Liver (tissue), 9 donors: ENCODE data around the gene SDK2. TPM values are rescaled to one million over a fixed set of nuclear protein-coding genes. Genes with fewer than 3 reads are reported as not detected.

Experiments
- DNase-seq: peaks from one replicate; pipeline ENCODE4 v3.0.0-alpha.2; 2017; ENCODE audit warnings: low spot score
- H3K27ac ChIP-seq, 2 donors: one replicate each; pipeline ENCODE4 v1.7.0; 2013; ENCODE audit warnings: inconsistent platforms in 2 of 2, low read length in 2 of 2, control low read depth in 1 of 2, low read depth in 1 of 2, mild to moderate bottlenecking in 1 of 2
- H3K27me3 ChIP-seq, 4 donors: one replicate each; pipeline versions ENCODE4 v1.6.1 to v1.7.0; 2013; ENCODE audit warnings: low read length in 3 of 4, inconsistent platforms in 1 of 4, mild to moderate bottlenecking in 1 of 4, moderate library complexity in 1 of 4; ENCODE audit not compliant: control insufficient read depth in 4 of 4, insufficient read depth in 4 of 4
- H3K36me3 ChIP-seq, 4 donors: one replicate each; pipeline versions ENCODE4 v1.6.1 to v1.7.0; 2013; ENCODE audit warnings: low read length in 3 of 4, mild to moderate bottlenecking in 3 of 4, low read depth in 1 of 4, moderate library complexity in 1 of 4; ENCODE audit not compliant: control insufficient read depth in 4 of 4, insufficient read depth in 3 of 4
- H3K4me1 ChIP-seq, 4 donors: one replicate each; pipeline versions ENCODE4 v1.6.1 to v1.7.0; 2013; ENCODE audit warnings: low read length in 3 of 4, mild to moderate bottlenecking in 3 of 4, moderate library complexity in 1 of 4; ENCODE audit not compliant: control insufficient read depth in 4 of 4, insufficient read depth in 4 of 4
- H3K4me3 ChIP-seq, 3 donors: one replicate each; pipeline versions ENCODE4 v1.6.1 to v1.7.0; 2013; ENCODE audit warnings: low read length in 3 of 3, control low read depth in 1 of 3, low read depth in 1 of 3, mild to moderate bottlenecking in 1 of 3
- H3K9ac ChIP-seq, 2 donors: one replicate each; pipeline ENCODE4 v1.7.0; 2013; ENCODE audit warnings: low read length in 2 of 2, mild to moderate bottlenecking in 2 of 2, moderate library complexity in 2 of 2, control low read depth in 1 of 2, low read depth in 1 of 2
- H3K9me3 ChIP-seq, 4 donors: one replicate each; pipeline versions ENCODE4 v1.6.1 to v1.7.0; 2013; ENCODE audit warnings: low read length in 3 of 4; ENCODE audit not compliant: control insufficient read depth in 4 of 4
- EGR1 ChIP-seq, 2 donors: IDR thresholded peaks; 2 replicates each; pipeline ENCODE4 v1.6.1; 2016 to 2018; ENCODE audit warnings: antibody characterized with exemption in 2 of 2, low read depth in 2 of 2
- FOXA1 ChIP-seq: IDR thresholded peaks from 2 replicates; pipeline ENCODE4 v1.6.1; 2016; ENCODE audit warnings: antibody characterized with exemption
- FOXA2 ChIP-seq: IDR thresholded peaks from 2 replicates; pipeline ENCODE4 v1.6.1; 2016; ENCODE audit warnings: antibody characterized with exemption
- HNF4A ChIP-seq, 2 donors: conservative IDR thresholded peaks; 2 replicates each; pipeline ENCODE4 v1.6.1; 2016; ENCODE audit warnings: antibody characterized with exemption in 2 of 2, mild to moderate bottlenecking in 2 of 2
- HNF4G ChIP-seq: IDR thresholded peaks from 2 replicates; pipeline ENCODE4 v1.6.1; 2016; ENCODE audit warnings: antibody characterized with exemption
- JUND ChIP-seq, 2 donors: IDR thresholded peaks; 2 replicates each; pipeline ENCODE4 v1.6.1; 2016; ENCODE audit warnings: antibody characterized with exemption in 2 of 2
- NR2F2 ChIP-seq: IDR thresholded peaks from 2 replicates; pipeline ENCODE4 v1.6.1; 2016; ENCODE audit warnings: antibody characterized with exemption
- RAD21 ChIP-seq, 2 donors: IDR thresholded peaks; 2 replicates each; pipeline ENCODE4 v1.6.1; 2016; ENCODE audit warnings: antibody characterized with exemption in 2 of 2, mild to moderate bottlenecking in 2 of 2
- RXRA ChIP-seq, 2 donors: IDR thresholded peaks; 2 replicates each; pipeline ENCODE4 v1.6.1; 2017 to 2018; ENCODE audit warnings: antibody characterized with exemption in 2 of 2, mild to moderate bottlenecking in 1 of 2
- SP1 ChIP-seq: IDR thresholded peaks from 2 replicates; pipeline ENCODE4 v1.6.1; 2018; ENCODE audit warnings: antibody characterized with exemption, mild to moderate bottlenecking
- TAF1 ChIP-seq: conservative IDR thresholded peaks from 2 replicates; pipeline ENCODE4 v1.6.1; 2016; ENCODE audit warnings: antibody characterized with exemption, mild to moderate bottlenecking
- YY1 ChIP-seq: IDR thresholded peaks from 2 replicates; pipeline ENCODE4 v1.6.1; 2016; ENCODE audit warnings: antibody characterized with exemption, mild to moderate bottlenecking
- WGBS: extraction: QIAGEN DNeasy Blood & Tissue Kit; methylation state at CpG from one replicate; pipeline ENCODE4 v1.1.7; 2013; 5-methylcytosine and 5-hydroxymethylcytosine counted together
- polyA plus RNA-seq, 2 donors: library from polyadenylated mRNA; stranded (reverse) in 1 of 2; unstranded in 1 of 2; fragments of 200-250 nt in 1 of 2; fragments of >200 nt in 1 of 2; fragmentation: Nextera tagmentation in 1 of 2; extraction: Ambion mirVana in 1 of 2; gene quantifications; one replicate each; pipeline versions ENCODE4 v1.2.1 to v1.2.3, GENCODE V29; 2013 to 2015
- total RNA-seq, 2 donors: library from RNA; depleted of rRNA; stranded (reverse); fragments of >200 nt; gene quantifications; one replicate each; pipeline ENCODE4 v1.2.3, GENCODE V29; 2014
- TF ChIP-seq, protein P1 (sequence below): IDR thresholded peaks from 2 replicates; pipeline ENCODE4 v1.6.1; 2016; ENCODE audit warnings: antibody characterized with exemption, mild to moderate bottlenecking
- TF ChIP-seq, protein P2 (sequence below): IDR thresholded peaks from 2 replicates; pipeline ENCODE4 v1.6.1; 2016; ENCODE audit warnings: antibody characterized with exemption
- TF ChIP-seq, protein P3 (sequence below): IDR thresholded peaks from 2 replicates; pipeline ENCODE4 v1.6.1; 2016; ENCODE audit warnings: antibody characterized with exemption
- TF ChIP-seq, protein P4 (sequence below): fragments of 150-350 bp; IDR thresholded peaks from 2 replicates; pipeline ENCODE4 v1.5.1; 2017; ENCODE audit warnings: improper control_type of control experiment, low read depth, low read length; ENCODE audit not compliant: missing input control
- donor health status: healthy.
- donor health status: healthy.
- donor health status: healthy.
- donor health status: healthy.
- donor health status: healthy.

Gene SDK2
- total and polyA plus RNA-seq, 4 donors = 0.05 to 0.42 (median 0.10) TPM

DNA sequence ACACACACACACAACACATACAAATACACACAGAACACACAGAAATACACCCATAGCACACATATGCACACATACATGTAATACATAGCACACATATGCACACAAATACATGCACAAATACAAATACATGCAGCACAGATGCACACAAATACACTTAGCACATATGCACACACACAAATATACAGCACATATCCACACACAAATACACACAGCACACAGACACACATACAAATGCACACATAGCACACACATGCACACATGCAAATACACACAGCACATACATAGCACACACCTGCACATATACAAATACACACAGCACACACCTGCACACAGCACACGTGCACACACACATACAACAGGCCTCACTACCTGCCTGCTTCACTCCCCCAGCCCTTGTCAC, 49.6 kb downstream of the SDK2 start:
- TF ChIP-seq, protein P1, sequence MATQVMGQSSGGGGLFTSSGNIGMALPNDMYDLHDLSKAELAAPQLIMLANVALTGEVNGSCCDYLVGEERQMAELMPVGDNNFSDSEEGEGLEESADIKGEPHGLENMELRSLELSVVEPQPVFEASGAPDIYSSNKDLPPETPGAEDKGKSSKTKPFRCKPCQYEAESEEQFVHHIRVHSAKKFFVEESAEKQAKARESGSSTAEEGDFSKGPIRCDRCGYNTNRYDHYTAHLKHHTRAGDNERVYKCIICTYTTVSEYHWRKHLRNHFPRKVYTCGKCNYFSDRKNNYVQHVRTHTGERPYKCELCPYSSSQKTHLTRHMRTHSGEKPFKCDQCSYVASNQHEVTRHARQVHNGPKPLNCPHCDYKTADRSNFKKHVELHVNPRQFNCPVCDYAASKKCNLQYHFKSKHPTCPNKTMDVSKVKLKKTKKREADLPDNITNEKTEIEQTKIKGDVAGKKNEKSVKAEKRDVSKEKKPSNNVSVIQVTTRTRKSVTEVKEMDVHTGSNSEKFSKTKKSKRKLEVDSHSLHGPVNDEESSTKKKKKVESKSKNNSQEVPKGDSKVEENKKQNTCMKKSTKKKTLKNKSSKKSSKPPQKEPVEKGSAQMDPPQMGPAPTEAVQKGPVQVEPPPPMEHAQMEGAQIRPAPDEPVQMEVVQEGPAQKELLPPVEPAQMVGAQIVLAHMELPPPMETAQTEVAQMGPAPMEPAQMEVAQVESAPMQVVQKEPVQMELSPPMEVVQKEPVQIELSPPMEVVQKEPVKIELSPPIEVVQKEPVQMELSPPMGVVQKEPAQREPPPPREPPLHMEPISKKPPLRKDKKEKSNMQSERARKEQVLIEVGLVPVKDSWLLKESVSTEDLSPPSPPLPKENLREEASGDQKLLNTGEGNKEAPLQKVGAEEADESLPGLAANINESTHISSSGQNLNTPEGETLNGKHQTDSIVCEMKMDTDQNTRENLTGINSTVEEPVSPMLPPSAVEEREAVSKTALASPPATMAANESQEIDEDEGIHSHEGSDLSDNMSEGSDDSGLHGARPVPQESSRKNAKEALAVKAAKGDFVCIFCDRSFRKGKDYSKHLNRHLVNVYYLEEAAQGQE = no peak
- TF ChIP-seq HNF4A (conservative IDR thresholded peaks at IDR 0.05) (no peak), YY1 (no peak), TAF1 (no peak), RXRA (IDR thresholded peaks at IDR 0.05) (no peak), NR2F2 (no peak), SP1 (no peak), EGR1 (IDR thresholded peaks at IDR 0.05; ENCODE audit: low read depth in 2 of 2) (no peak), JUND (IDR thresholded peaks at IDR 0.05) (no peak)
- TF ChIP-seq, protein P2, sequence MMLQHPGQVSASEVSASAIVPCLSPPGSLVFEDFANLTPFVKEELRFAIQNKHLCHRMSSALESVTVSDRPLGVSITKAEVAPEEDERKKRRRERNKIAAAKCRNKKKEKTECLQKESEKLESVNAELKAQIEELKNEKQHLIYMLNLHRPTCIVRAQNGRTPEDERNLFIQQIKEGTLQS = no peak
- TF ChIP-seq, protein P3, sequence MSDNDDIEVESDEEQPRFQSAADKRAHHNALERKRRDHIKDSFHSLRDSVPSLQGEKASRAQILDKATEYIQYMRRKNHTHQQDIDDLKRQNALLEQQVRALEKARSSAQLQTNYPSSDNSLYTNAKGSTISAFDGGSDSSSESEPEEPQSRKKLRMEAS = no peak
- Histone ChIP-seq H3K27ac (no peak overlapping the region), H3K4me3 (no peak overlapping the region), H3K36me3 (no peaks in the 10 kb centered on the region), H3K9ac (no peak overlapping the region), H3K9me3 (no peaks in the 10 kb centered on the region), H3K4me1 (peaks cover 0 to 5% (median 0%) of the 10 kb centered on the region in 4 donors), H3K27me3 (no peaks in the 10 kb centered on the region)
- WGBS = 100% methylated on average over 1 of the region's 1 CpG
- DNase-seq = no peak

DNA sequence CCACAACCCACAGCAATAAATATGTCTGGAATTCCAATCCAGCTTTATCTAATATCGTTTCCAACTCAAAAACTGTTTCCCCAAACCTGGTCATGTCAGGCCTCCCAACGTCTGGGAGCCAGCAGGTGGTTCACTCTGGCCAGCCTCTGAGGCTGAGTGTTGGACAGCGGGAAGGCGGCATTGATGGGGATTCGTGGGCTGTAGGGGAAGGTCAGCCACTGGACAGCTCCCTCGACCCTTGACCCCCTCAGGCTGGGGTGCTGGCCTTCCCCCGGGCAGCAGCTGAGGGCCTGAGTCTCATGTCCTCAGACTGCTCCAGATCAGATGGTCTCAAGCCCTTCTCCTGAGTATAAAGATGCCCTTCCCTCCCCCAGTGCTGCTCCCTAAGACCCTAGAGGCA, 50.2 kb downstream of the SDK2 start:
- no peaks in the 10 kb centered on the region for H3K36me3 ChIP-seq
- H3K9me3 ChIP-seq = no peaks in the 10 kb centered on the region
- no peak overlapping the region for H3K9ac ChIP-seq
- H3K27ac ChIP-seq = no peak overlapping the region
- peaks cover 0 to 5% (median 0%) of the 10 kb centered on the region in 4 donors for H3K4me1 ChIP-seq
- 60% methylated on average over 7 of the region's 7 CpGs for WGBS
- H3K4me3 ChIP-seq = no peak overlapping the region
- H3K27me3 ChIP-seq = no peaks in the 10 kb centered on the region
- no peak for TF ChIP-seq EGR1 (IDR thresholded peaks at IDR 0.05; ENCODE audit: low read depth in 2 of 2)
- TF ChIP-seq RAD21 (IDR thresholded peaks at IDR 0.05) = no peak
- TF ChIP-seq, protein P2 = no peak
- no peak for TF ChIP-seq RXRA (IDR thresholded peaks at IDR 0.05)
- no peak for TF ChIP-seq FOXA2
- DNase-seq = no peak

DNA sequence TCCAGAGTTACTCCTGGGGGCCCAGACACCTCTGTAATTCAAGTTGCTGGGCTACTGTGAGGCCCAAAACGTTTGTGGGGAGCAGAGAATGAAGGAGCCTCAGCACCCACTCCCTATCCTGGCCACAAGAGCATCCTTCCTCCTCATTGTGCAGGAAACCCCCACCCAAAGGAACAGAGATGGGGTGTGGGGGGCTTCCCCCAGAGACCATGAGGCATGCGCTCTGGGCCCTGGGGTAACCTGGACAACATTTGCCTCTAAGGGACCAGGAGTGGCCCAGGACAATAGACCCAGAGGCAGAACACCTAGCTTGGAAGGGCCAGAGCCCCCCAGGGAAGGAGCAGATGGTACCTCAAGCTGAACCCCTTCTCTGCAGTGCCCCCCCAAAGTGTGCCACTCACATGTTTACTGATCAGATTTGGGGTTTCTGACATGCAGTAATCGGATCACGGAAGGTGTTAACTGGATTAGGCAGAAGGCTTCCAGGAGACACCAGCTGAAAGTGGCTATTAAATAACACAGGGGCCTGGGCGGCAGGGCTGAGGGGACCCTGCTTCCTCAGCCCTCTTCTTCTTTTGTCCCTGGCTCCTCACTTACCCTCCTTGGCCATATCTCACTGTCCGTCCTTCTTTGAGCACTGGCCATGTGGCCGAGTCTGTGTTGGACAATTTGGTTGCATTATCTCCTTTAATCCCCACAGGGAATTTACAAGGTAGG, 50.8 kb downstream of the SDK2 start:
- Histone ChIP-seq H3K27ac (no peak overlapping the region), H3K4me1 (peaks cover 0 to 5% (median 0%) of the 10 kb centered on the region in 4 donors), H3K9ac (no peak overlapping the region), H3K36me3 (no peaks in the 10 kb centered on the region), H3K9me3 (no peaks in the 10 kb centered on the region), H3K27me3 (no peaks in the 10 kb centered on the region), H3K4me3 (no peak overlapping the region)
- no peak for DNase-seq
- WGBS = 77% methylated on average over 7 of the region's 7 CpGs
- TF ChIP-seq FOXA1 = no peak
- TF ChIP-seq HNF4G = no peak
- TF ChIP-seq, protein P1 = no peak
- no peak for TF ChIP-seq SP1
- TF ChIP-seq JUND (IDR thresholded peaks at IDR 0.05) = no peak
- TF ChIP-seq, protein P4, sequence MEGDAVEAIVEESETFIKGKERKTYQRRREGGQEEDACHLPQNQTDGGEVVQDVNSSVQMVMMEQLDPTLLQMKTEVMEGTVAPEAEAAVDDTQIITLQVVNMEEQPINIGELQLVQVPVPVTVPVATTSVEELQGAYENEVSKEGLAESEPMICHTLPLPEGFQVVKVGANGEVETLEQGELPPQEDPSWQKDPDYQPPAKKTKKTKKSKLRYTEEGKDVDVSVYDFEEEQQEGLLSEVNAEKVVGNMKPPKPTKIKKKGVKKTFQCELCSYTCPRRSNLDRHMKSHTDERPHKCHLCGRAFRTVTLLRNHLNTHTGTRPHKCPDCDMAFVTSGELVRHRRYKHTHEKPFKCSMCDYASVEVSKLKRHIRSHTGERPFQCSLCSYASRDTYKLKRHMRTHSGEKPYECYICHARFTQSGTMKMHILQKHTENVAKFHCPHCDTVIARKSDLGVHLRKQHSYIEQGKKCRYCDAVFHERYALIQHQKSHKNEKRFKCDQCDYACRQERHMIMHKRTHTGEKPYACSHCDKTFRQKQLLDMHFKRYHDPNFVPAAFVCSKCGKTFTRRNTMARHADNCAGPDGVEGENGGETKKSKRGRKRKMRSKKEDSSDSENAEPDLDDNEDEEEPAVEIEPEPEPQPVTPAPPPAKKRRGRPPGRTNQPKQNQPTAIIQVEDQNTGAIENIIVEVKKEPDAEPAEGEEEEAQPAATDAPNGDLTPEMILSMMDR = no peak
